ENCODE measurements around the gene ARID3A.

The ARID3A gene

GRCh38 chr19:934197-934840 is 8.5 kb downstream of the ARID3A start:
- Histone ChIP-seq H3K4me3 (ENCODE audit: low read length in 2 of 2) (no peak overlapping the region), H3K9ac (ENCODE audit: low read depth, low read length, poor library complexity) (no peak overlapping the region), H2BK5ac (ENCODE audit: low read length) (peak overlapping the region; percentile 90), H2BK120ac (ENCODE audit: low read depth, low read length) (no peak overlapping the region), H3K4me1 (ENCODE audit: control insufficient read depth in 2 of 2, insufficient read depth in 1 of 2, low read depth in 1 of 2, low read length in 2 of 2) (peaks cover 4 to 7% of the 10 kb centered on the region in 2 donors), H3K36me3 (replicated peaks in 1 of 2; ENCODE audit: control insufficient read depth in 2 of 2, insufficient read depth in 2 of 2, low read length in 2 of 2) (peaks cover 35 to 81% of the 10 kb centered on the region in 2 donors), H3K9me3 (replicated peaks in 1 of 2; ENCODE audit: control insufficient read depth in 2 of 2, insufficient read depth in 1 of 2, low read depth in 1 of 2, low read length in 2 of 2) (peaks cover 0 to 3% of the 10 kb centered on the region in 2 donors), H3K79me1 (ENCODE audit: low read depth, low read length) (peaks cover 34% of the 10 kb centered on the region), H2BK12ac (ENCODE audit: low read length) (no peak overlapping the region), H3K27ac (replicated peaks; ENCODE audit: low read length) (no peak overlapping the region), H3K14ac (ENCODE audit: low read length) (no peak overlapping the region), H3K4ac (ENCODE audit: low read length) (no peak overlapping the region), H2AFZ (ENCODE audit: low read length) (no peak overlapping the region), H3K4me2 (ENCODE audit: insufficient read depth, low read length, poor library complexity, severe bottlenecking) (no peak overlapping the region), H3K23ac (ENCODE audit: low read depth, low read length, poor library complexity) (no peak overlapping the region), H2AK5ac (ENCODE audit: low read depth, low read length) (peak overlapping the region; percentile 68), H3K27me3 (ENCODE audit: control insufficient read depth in 3 of 3, insufficient read depth in 3 of 3, low read depth in 1 of 3, low read length in 3 of 3) (no peaks in the 10 kb centered on the region), H4K91ac (ENCODE audit: low read depth, low read length, poor library complexity) (no peak overlapping the region), H4K8ac (ENCODE audit: low read depth, low read length) (peak overlapping the region; percentile 43), H3K18ac (ENCODE audit: low read length) (peak overlapping the region; percentile 83), H2BK15ac (ENCODE audit: low read length) (no peak overlapping the region)
- no CpG with 5 or more reads among the region's 29 CpGs for WGBS, 2 donors (ENCODE audit: extremely low coverage in 2 of 2, insufficient read length in 2 of 2, insufficient replicate concordance in 1 of 2)
- DNase-seq (ENCODE audit: low spot score) = no peak

GRCh38 chr19:934865-935479 is 9.1 kb downstream of the ARID3A start:
- Histone ChIP-seq H3K79me1 (ENCODE audit: low read depth, low read length) (peaks cover 38% of the 10 kb centered on the region), H3K27me3 (ENCODE audit: control insufficient read depth in 3 of 3, insufficient read depth in 3 of 3, low read depth in 1 of 3, low read length in 3 of 3) (no peaks in the 10 kb centered on the region), H3K36me3 (replicated peaks in 1 of 2; ENCODE audit: control insufficient read depth in 2 of 2, insufficient read depth in 2 of 2, low read length in 2 of 2) (peaks cover 35 to 83% of the 10 kb centered on the region in 2 donors), H3K4ac (ENCODE audit: low read length) (no peak overlapping the region), H3K27ac (replicated peaks; ENCODE audit: low read length) (no peak overlapping the region), H3K14ac (ENCODE audit: low read length) (no peak overlapping the region), H3K4me2 (ENCODE audit: insufficient read depth, low read length, poor library complexity, severe bottlenecking) (no peak overlapping the region), H3K9ac (ENCODE audit: low read depth, low read length, poor library complexity) (no peak overlapping the region), H2AK5ac (ENCODE audit: low read depth, low read length) (peak overlapping the region; percentile 75), H3K4me1 (ENCODE audit: control insufficient read depth in 2 of 2, insufficient read depth in 1 of 2, low read depth in 1 of 2, low read length in 2 of 2) (peaks cover 4 to 7% of the 10 kb centered on the region in 2 donors), H3K23ac (ENCODE audit: low read depth, low read length, poor library complexity) (no peak overlapping the region), H2AFZ (ENCODE audit: low read length) (no peak overlapping the region), H4K91ac (ENCODE audit: low read depth, low read length, poor library complexity) (no peak overlapping the region), H2BK5ac (ENCODE audit: low read length) (peak overlapping the region; percentile 90), H3K9me3 (replicated peaks in 1 of 2; ENCODE audit: control insufficient read depth in 2 of 2, insufficient read depth in 1 of 2, low read depth in 1 of 2, low read length in 2 of 2) (peaks cover 0 to 3% of the 10 kb centered on the region in 2 donors), H2BK120ac (ENCODE audit: low read depth, low read length) (no peak overlapping the region), H3K4me3 (ENCODE audit: low read length in 2 of 2) (no peak overlapping the region), H2BK15ac (ENCODE audit: low read length) (no peak overlapping the region), H2BK12ac (ENCODE audit: low read length) (no peak overlapping the region), H4K8ac (ENCODE audit: low read depth, low read length) (no peak overlapping the region), H3K18ac (ENCODE audit: low read length) (peak overlapping the region; percentile 28)
- no CpG with 5 or more reads among the region's 31 CpGs for WGBS, 2 donors (ENCODE audit: extremely low coverage in 2 of 2, insufficient read length in 2 of 2, insufficient replicate concordance in 1 of 2)
- DNase-seq (ENCODE audit: low spot score) = no peak

- Histone ChIP-seq H3K9ac (ENCODE audit: low read depth, low read length, poor library complexity) (no peak overlapping the region), H3K14ac (ENCODE audit: low read length) (no peak overlapping the region), H2BK12ac (ENCODE audit: low read length) (no peak overlapping the region), H2BK5ac (ENCODE audit: low read length) (no peak overlapping the region), H3K4ac (ENCODE audit: low read length) (no peak overlapping the region), H3K18ac (ENCODE audit: low read length) (no peak overlapping the region), H2BK15ac (ENCODE audit: low read length) (no peak overlapping the region), H3K4me3 (ENCODE audit: low read length in 2 of 2) (no peak overlapping the region), H2AK5ac (ENCODE audit: low read depth, low read length) (no peak overlapping the region), H3K36me3 (replicated peaks in 1 of 2; ENCODE audit: control insufficient read depth in 2 of 2, insufficient read depth in 2 of 2, low read length in 2 of 2) (peaks cover 33 to 81% of the 10 kb centered on the region in 2 donors), H3K9me3 (replicated peaks in 1 of 2; ENCODE audit: control insufficient read depth in 2 of 2, insufficient read depth in 1 of 2, low read depth in 1 of 2, low read length in 2 of 2) (peaks cover 0 to 3% of the 10 kb centered on the region in 2 donors), H4K91ac (ENCODE audit: low read depth, low read length, poor library complexity) (no peak overlapping the region), H3K23ac (ENCODE audit: low read depth, low read length, poor library complexity) (no peak overlapping the region), H2AFZ (ENCODE audit: low read length) (no peak overlapping the region), H2BK120ac (ENCODE audit: low read depth, low read length) (no peak overlapping the region), H3K27ac (replicated peaks; ENCODE audit: low read length) (no peak overlapping the region), H3K79me1 (ENCODE audit: low read depth, low read length) (peaks cover 41% of the 10 kb centered on the region), H3K4me1 (ENCODE audit: control insufficient read depth in 2 of 2, insufficient read depth in 1 of 2, low read depth in 1 of 2, low read length in 2 of 2) (peaks cover 4 to 7% of the 10 kb centered on the region in 2 donors), H4K8ac (ENCODE audit: low read depth, low read length) (peak overlapping the region; percentile 96), H3K27me3 (ENCODE audit: control insufficient read depth in 3 of 3, insufficient read depth in 3 of 3, low read depth in 1 of 3, low read length in 3 of 3) (no peaks in the 10 kb centered on the region), H3K4me2 (ENCODE audit: insufficient read depth, low read length, poor library complexity, severe bottlenecking) (no peak overlapping the region)
- WGBS, 2 donors (ENCODE audit: extremely low coverage in 2 of 2, insufficient read length in 2 of 2, insufficient replicate concordance in 1 of 2) = no CpG with 5 or more reads among the region's 10 CpGs
- no peak for DNase-seq (ENCODE audit: low spot score)
These were observed 10.3 kb downstream of the ARID3A start for GRCh38 chr19:936175-936546.

GRCh38 chr19:937259-937694 is 11.4 kb downstream of the ARID3A start:
- Histone ChIP-seq H3K4ac (ENCODE audit: low read length) (no peak overlapping the region), H3K4me3 (ENCODE audit: low read length in 2 of 2) (no peak overlapping the region), H3K36me3 (replicated peaks in 1 of 2; ENCODE audit: control insufficient read depth in 2 of 2, insufficient read depth in 2 of 2, low read length in 2 of 2) (peaks cover 31 to 83% of the 10 kb centered on the region in 2 donors), H2BK15ac (ENCODE audit: low read length) (no peak overlapping the region), H3K4me1 (ENCODE audit: control insufficient read depth in 2 of 2, insufficient read depth in 1 of 2, low read depth in 1 of 2, low read length in 2 of 2) (peaks cover 4 to 11% of the 10 kb centered on the region in 2 donors), H3K4me2 (ENCODE audit: insufficient read depth, low read length, poor library complexity, severe bottlenecking) (no peak overlapping the region), H3K23ac (ENCODE audit: low read depth, low read length, poor library complexity) (no peak overlapping the region), H3K27ac (replicated peaks; ENCODE audit: low read length) (no peak overlapping the region), H2AK5ac (ENCODE audit: low read depth, low read length) (no peak overlapping the region), H3K79me1 (ENCODE audit: low read depth, low read length) (peaks cover 44% of the 10 kb centered on the region), H3K27me3 (ENCODE audit: control insufficient read depth in 3 of 3, insufficient read depth in 3 of 3, low read depth in 1 of 3, low read length in 3 of 3) (no peaks in the 10 kb centered on the region), H3K9me3 (replicated peaks in 1 of 2; ENCODE audit: control insufficient read depth in 2 of 2, insufficient read depth in 1 of 2, low read depth in 1 of 2, low read length in 2 of 2) (peaks cover 0 to 3% of the 10 kb centered on the region in 2 donors), H3K9ac (ENCODE audit: low read depth, low read length, poor library complexity) (no peak overlapping the region), H2BK5ac (ENCODE audit: low read length) (no peak overlapping the region), H3K18ac (ENCODE audit: low read length) (no peak overlapping the region), H2BK12ac (ENCODE audit: low read length) (no peak overlapping the region), H2BK120ac (ENCODE audit: low read depth, low read length) (no peak overlapping the region), H4K91ac (ENCODE audit: low read depth, low read length, poor library complexity) (no peak overlapping the region), H4K8ac (ENCODE audit: low read depth, low read length) (no peak overlapping the region), H2AFZ (ENCODE audit: low read length) (no peak overlapping the region), H3K14ac (ENCODE audit: low read length) (no peak overlapping the region)
- no peak for DNase-seq (ENCODE audit: low spot score)
- no CpG with 5 or more reads among the region's 16 CpGs for WGBS, 2 donors (ENCODE audit: extremely low coverage in 2 of 2, insufficient read length in 2 of 2, insufficient replicate concordance in 1 of 2)

Measured in neuronal stem cell (in vitro differentiated cells).